K562 (cell line): ENCODE results near the gene SVBP.

Experiments
- CREB3 ChIP-seq: fragments of 450-650 bp; conservative IDR thresholded peaks from 2 replicates; pipeline ENCODE4 v1.6.1; 2016; ENCODE audit warnings: missing genetic modification characterization, low read depth, mild to moderate bottlenecking, missing compliant biosample characterization, moderate library complexity
- KDM1A ChIP-seq, 2 experiments: fragments of 450-650 bp; IDR thresholded peaks; 2 replicates each; pipeline ENCODE4 v1.6.1; 2016; ENCODE audit warnings: mild to moderate bottlenecking in 2 of 2
- PHB ChIP-seq: fragments of 250-450 bp; sonication (Bioruptor Pico); IDR thresholded peaks from 2 replicates; pipeline ENCODE4 v1.5.0; 2021
- PKNOX1 ChIP-seq: fragments of 450-650 bp; IDR thresholded peaks from 2 replicates; pipeline ENCODE4 v1.6.1; 2016
- SMARCA4 ChIP-seq: fragments of 450-650 bp; IDR thresholded peaks from 2 replicates; pipeline ENCODE4 v1.6.1; 2016
- SP2 ChIP-seq: IDR thresholded peaks from 2 replicates; pipeline ENCODE4 v1.6.1; 2011; ENCODE audit warnings: mild to moderate bottlenecking, low read depth, low read length, moderate library complexity; ENCODE audit not compliant: poor library complexity, severe bottlenecking; ENCODE audit errors: extremely low read depth
- TAF1 ChIP-seq: IDR thresholded peaks from 2 replicates; pipeline ENCODE4 v1.6.1; 2011; ENCODE audit warnings: mild to moderate bottlenecking, low read length, moderate library complexity; ENCODE audit not compliant: insufficient read depth, control insufficient read depth, severe bottlenecking; ENCODE audit errors: extremely low read depth

GRCh38 chr1:42851420-42851819, 34.2 kb upstream of the SVBP start:
- TF ChIP-seq TAF1 (no peak), SP2 (no peak), KDM1A (IDR thresholded peaks at IDR 0.05) (no peak), SMARCA4 (no peak), PHB (CRISPR knock-in tag) (no peak), PKNOX1 (no peak), CREB3 (no peak)
